GM21717 (cell line): ENCODE measurements around the gene CCIN.

ENCODE experiments used
- ATAC-seq: cut with Tn5 transposase; IDR thresholded peaks from one replicate; pipeline ENCODE4 v1.9.1; 2021; ENCODE audit warnings: mild to moderate bottlenecking, moderate library complexity; ENCODE audit not compliant: unreplicated experiment

CCIN gene

GRCh38 chr9:36140086-36141084 lies 28.8 kb upstream of the CCIN start:
- no peak for ATAC-seq

- ATAC-seq = no peak
These were observed 27.9 kb upstream of the CCIN start for GRCh38 chr9:36141288-36141687.

GRCh38 chr9:36141761-36142160 lies 27.4 kb upstream of the CCIN start:
- no peak for ATAC-seq

- no peak for ATAC-seq
These were observed 26.5 kb upstream of the CCIN start for GRCh38 chr9:36142510-36143244.

GRCh38 chr9:36143245-36143641 lies 25.9 kb upstream of the CCIN start:
- no peak for ATAC-seq

GRCh38 chr9:36144309-36145232 lies 24.6 kb upstream of the CCIN start:
- ATAC-seq = no peak

- no peak for ATAC-seq
These were observed 23.2 kb upstream of the CCIN start for GRCh38 chr9:36145970-36146369.

GRCh38 chr9:36146651-36147050 lies 22.5 kb upstream of the CCIN start:
- ATAC-seq = no peak

GRCh38 chr9:36147441-36148175 lies 21.6 kb upstream of the CCIN start:
- no peak for ATAC-seq

GRCh38 chr9:36148311-36149051 lies 20.7 kb upstream of the CCIN start:
- peak; percentile 40 for ATAC-seq

GRCh38 chr9:36149197-36149596 lies 20.0 kb upstream of the CCIN start:
- no peak for ATAC-seq

- no peak for ATAC-seq
These were observed 18.4 kb upstream of the CCIN start for GRCh38 chr9:36150574-36151315.

- peak; percentile 77 for ATAC-seq
These were observed 17.6 kb upstream of the CCIN start for GRCh38 chr9:36151316-36152210.

GRCh38 chr9:36152741-36153438 lies 16.3 kb upstream of the CCIN start:
- ATAC-seq = no peak

- no peak for ATAC-seq
These were observed 15.4 kb upstream of the CCIN start for GRCh38 chr9:36153746-36154145.

GRCh38 chr9:36154331-36154952 lies 14.7 kb upstream of the CCIN start:
- no peak for ATAC-seq

GRCh38 chr9:36156116-36156515 lies 13.1 kb upstream of the CCIN start:
- ATAC-seq = no peak
